Measurements from ENCODE around the gene CXCL6.

The CXCL6 gene

GRCh38 chr4:73868206-73869129, 32.0 kb downstream of the CXCL6 start:
- no peak for TF ChIP-seq CTCF (IDR thresholded peaks at IDR 0.05)

- TF ChIP-seq CTCF (IDR thresholded peaks at IDR 0.05), result no peak
These were observed 32.9 kb downstream of the CXCL6 start, which contains the start of gene CXCL1 for GRCh38 chr4:73869130-73870055. CXCL1 (plus strand) TSS chr4:73869393; CDS start chr4:73869471, 78 bp downstream.

- TF ChIP-seq CTCF (IDR thresholded peaks at IDR 0.05), result no peak
These were observed 33.8 kb downstream of the CXCL6 start for GRCh38 chr4:73870260-73870659.

GRCh38 chr4:73870768-73871167, 34.3 kb downstream of the CXCL6 start:
- no peak for TF ChIP-seq CTCF (IDR thresholded peaks at IDR 0.05)

- TF ChIP-seq CTCF (IDR thresholded peaks at IDR 0.05), result no peak
These were observed 35.2 kb downstream of the CXCL6 start for GRCh38 chr4:73871511-73872310.

- TF ChIP-seq CTCF (IDR thresholded peaks at IDR 0.05), result no peak
These were observed 36.0 kb downstream of the CXCL6 start for GRCh38 chr4:73872316-73873108.

Measured in LNCAP (cell line).